ENCODE measurements around the gene ANK2. TPM values are rescaled to one million over a fixed set of nuclear protein-coding genes. Genes with fewer than 3 reads are reported as not detected.

ANK2 gene
- total RNA-seq, 1 donor from 2014 or later: 11.1 TPM

DNA sequence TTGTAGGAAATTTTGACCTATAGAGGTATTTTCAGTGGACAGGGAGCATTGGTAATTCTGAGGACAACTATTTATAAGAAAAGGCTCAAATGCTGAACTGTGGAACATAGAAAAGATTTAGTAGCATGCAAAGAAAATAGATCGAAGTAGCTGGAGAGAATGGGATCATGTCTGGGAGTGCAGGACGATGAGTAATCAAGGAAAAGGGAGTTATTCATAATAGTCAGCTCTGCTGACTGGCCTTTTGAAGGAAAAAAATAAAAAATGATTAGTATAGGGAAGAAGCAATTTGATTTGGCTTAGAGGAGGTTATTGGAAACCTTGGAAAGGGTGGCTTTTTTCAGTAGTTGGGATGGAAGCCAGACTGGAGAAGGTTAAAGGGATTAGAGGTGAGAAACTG is 22.9 kb upstream of the ANK2 start:
- Mint-ChIP-seq H3K27me3 (no peaks in the 10 kb centered on the region), H3K9me3 (ENCODE audit: low read depth) (no peaks in the 10 kb centered on the region), H3K4me3 (ENCODE audit: low read depth) (no peak overlapping the region), H3K27ac (no peak overlapping the region), H3K36me3 (ENCODE audit: insufficient read depth) (no peaks in the 10 kb centered on the region), H3K4me1 (ENCODE audit: low read depth) (peaks cover 3% of the 10 kb centered on the region)
- TF ChIP-seq, protein P1, sequence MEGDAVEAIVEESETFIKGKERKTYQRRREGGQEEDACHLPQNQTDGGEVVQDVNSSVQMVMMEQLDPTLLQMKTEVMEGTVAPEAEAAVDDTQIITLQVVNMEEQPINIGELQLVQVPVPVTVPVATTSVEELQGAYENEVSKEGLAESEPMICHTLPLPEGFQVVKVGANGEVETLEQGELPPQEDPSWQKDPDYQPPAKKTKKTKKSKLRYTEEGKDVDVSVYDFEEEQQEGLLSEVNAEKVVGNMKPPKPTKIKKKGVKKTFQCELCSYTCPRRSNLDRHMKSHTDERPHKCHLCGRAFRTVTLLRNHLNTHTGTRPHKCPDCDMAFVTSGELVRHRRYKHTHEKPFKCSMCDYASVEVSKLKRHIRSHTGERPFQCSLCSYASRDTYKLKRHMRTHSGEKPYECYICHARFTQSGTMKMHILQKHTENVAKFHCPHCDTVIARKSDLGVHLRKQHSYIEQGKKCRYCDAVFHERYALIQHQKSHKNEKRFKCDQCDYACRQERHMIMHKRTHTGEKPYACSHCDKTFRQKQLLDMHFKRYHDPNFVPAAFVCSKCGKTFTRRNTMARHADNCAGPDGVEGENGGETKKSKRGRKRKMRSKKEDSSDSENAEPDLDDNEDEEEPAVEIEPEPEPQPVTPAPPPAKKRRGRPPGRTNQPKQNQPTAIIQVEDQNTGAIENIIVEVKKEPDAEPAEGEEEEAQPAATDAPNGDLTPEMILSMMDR (IDR thresholded peaks at IDR 0.05; ENCODE audit: unreplicated experiment): no peak
- no peak for DNase-seq (ENCODE audit: low spot score, unreplicated experiment)

DNA sequence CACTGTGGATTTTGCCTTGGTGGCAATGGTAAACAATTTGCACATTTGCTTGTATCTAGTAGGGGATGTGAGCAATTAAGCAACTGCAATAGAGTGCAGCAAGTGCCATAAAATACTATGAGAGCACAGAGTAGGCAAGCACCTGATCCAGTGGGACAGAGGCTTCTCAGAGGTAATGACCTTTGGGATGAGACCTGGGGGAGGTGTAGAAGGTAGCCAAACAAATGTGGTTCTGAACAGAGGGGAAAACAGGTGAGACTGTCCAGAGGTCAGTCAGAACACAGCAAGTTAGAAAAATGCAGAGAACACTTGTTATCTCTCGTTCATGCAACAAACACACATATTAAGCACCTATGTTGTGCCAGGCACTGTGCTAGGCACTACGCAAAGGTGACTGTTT is 21.4 kb upstream of the ANK2 start:
- Mint-ChIP-seq H3K27me3 (no peaks in the 10 kb centered on the region), H3K4me3 (ENCODE audit: low read depth) (no peak overlapping the region), H3K36me3 (ENCODE audit: insufficient read depth) (no peaks in the 10 kb centered on the region), H3K27ac (no peak overlapping the region), H3K9me3 (ENCODE audit: low read depth) (no peaks in the 10 kb centered on the region), H3K4me1 (ENCODE audit: low read depth) (peaks cover 3% of the 10 kb centered on the region)
- TF ChIP-seq, protein P1 (IDR thresholded peaks at IDR 0.05; ENCODE audit: unreplicated experiment): no peak
- no peak for DNase-seq (ENCODE audit: low spot score, unreplicated experiment)

DNA sequence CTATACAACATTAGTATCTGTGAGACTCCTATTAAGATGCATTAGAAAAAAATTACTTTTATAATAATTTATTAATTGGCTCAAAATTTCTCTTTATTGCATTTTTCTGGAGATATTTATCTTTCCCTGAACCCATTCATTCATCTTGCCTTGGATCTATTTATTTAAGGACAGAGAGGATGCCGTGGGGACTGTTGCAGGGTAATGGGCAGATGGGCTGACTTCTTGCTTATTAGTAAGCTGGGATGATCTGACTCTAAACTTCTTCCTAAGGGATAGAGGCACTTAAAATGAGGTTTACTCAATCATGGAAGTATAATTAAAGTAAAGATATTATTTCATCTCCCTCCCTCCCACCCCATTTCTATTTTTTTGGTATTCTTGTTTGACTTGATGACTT is 18.2 kb upstream of the ANK2 start:
- peaks cover 3% of the 10 kb centered on the region for H3K4me1 Mint-ChIP-seq (ENCODE audit: low read depth)
- no peak overlapping the region for H3K27ac Mint-ChIP-seq
- no peaks in the 10 kb centered on the region for H3K36me3 Mint-ChIP-seq (ENCODE audit: insufficient read depth)
- no peak overlapping the region for H3K4me3 Mint-ChIP-seq (ENCODE audit: low read depth)
- DNase-seq (ENCODE audit: low spot score, unreplicated experiment): no peak
- H3K9me3 Mint-ChIP-seq (ENCODE audit: low read depth): no peaks in the 10 kb centered on the region
- TF ChIP-seq, protein P1 (IDR thresholded peaks at IDR 0.05; ENCODE audit: unreplicated experiment): no peak
- no peaks in the 10 kb centered on the region for H3K27me3 Mint-ChIP-seq

DNA sequence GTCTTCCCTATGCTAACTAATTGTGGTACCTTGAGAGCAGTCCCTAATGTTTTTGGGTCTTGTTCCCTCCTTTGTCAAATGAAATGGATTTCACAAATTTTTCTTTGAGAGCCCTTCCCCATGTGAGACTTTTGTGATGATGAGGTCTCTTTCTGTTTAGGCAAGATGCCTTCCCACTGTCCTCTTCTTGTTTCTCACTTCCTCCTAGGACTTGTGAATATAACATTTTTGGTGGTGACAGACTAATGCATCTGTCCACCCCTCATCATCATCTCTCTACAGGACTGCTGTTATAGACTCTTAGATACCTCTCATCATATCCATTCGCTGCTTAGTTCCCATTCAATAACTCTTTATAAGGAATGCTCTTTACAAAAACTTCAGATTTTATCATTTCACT is 8.7 kb upstream of the ANK2 start:
- TF ChIP-seq, protein P1 (IDR thresholded peaks at IDR 0.05; ENCODE audit: unreplicated experiment): no peak
- Mint-ChIP-seq H3K4me1 (ENCODE audit: low read depth) (no peaks in the 10 kb centered on the region), H3K4me3 (ENCODE audit: low read depth) (no peak overlapping the region), H3K27ac (no peak overlapping the region), H3K36me3 (ENCODE audit: insufficient read depth) (no peaks in the 10 kb centered on the region), H3K27me3 (no peaks in the 10 kb centered on the region), H3K9me3 (ENCODE audit: low read depth) (peaks cover 3% of the 10 kb centered on the region)
- no peak for DNase-seq (ENCODE audit: low spot score, unreplicated experiment)

DNA sequence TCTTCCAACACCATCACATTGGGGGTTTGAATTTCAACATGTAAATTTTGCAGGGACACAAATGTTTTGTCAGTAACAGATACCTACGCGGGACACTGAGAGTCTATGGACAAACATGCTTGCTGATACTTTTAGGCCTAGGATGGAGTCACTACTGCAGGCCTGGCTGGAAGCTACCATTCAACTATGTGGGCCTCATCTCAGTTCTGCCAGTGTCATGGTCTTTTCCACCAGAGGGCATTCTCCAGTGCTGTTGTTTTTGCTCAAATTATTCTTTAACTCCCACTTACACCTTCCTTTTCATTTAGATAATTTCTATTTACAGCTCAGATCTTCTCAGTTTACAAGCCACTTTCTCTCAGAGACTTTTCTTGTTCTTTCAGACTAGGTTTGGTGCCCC is 7.0 kb upstream of the ANK2 start:
- Mint-ChIP-seq H3K9me3 (ENCODE audit: low read depth) (peaks cover 3% of the 10 kb centered on the region), H3K27ac (no peak overlapping the region), H3K27me3 (no peaks in the 10 kb centered on the region), H3K36me3 (ENCODE audit: insufficient read depth) (no peaks in the 10 kb centered on the region), H3K4me3 (ENCODE audit: low read depth) (no peak overlapping the region), H3K4me1 (ENCODE audit: low read depth) (no peaks in the 10 kb centered on the region)
- no peak for DNase-seq (ENCODE audit: low spot score, unreplicated experiment)
- TF ChIP-seq, protein P1 (IDR thresholded peaks at IDR 0.05; ENCODE audit: unreplicated experiment): no peak
